H1 (cell line): Measurements from ENCODE around the gene CYRIA. TPM values are rescaled to one million over a fixed set of nuclear protein-coding genes. Genes with fewer than 3 reads are reported as not detected.

ENCODE experiments used
- CTCF ChIA-PET: fragments of 300-600 bp; sonication (Branson Sonifier 250); formaldehyde crosslinking; loops from one replicate; lab custom pipeline; 2021; ENCODE audit not compliant: partially characterized antibody; lab: Charles Lee
- POLR2A ChIA-PET: fragments of 300-600 bp; sonication (Branson Sonifier 250); formaldehyde crosslinking; loops from one replicate; lab custom pipeline; 2021; ENCODE audit warnings: inconsistent platforms; ENCODE audit not compliant: partially characterized antibody; lab: Charles Lee
- DNase-seq, 2 experiments: peaks; one replicate each; pipeline versions ENCODE4 v3.0.0 to v3.0.0-alpha.2; 2010 to 2022; ENCODE audit warnings: low spot score in 2 of 2, low read depth in 1 of 2, mixed read lengths in 1 of 2
- FAIRE-seq: peaks from 2 replicates; lab custom pipeline; 2011; peaks lifted over from hg19 to GRCh38; lab: Jason Lieb, UNC
- H2AFZ ChIP-seq: 2 replicates; pipeline ENCODE4 v1.8.1; 2012; ENCODE audit warnings: low read length, inconsistent platforms
- H2AK5ac ChIP-seq: 2 replicates; pipeline ENCODE4 v1.6.1; 2013; ENCODE audit warnings: low read depth, low read length
- H2BK120ac ChIP-seq: replicated peaks from 2 replicates; pipeline ENCODE3; 2013; ENCODE audit warnings: low read depth, low read length, inconsistent platforms
- H2BK12ac ChIP-seq: 2 replicates; pipeline ENCODE4 v1.6.1; 2013; ENCODE audit warnings: low read depth, low read length
- H2BK15ac ChIP-seq: 2 replicates; pipeline ENCODE4 v1.6.1; 2013; ENCODE audit warnings: low read length
- H2BK20ac ChIP-seq: 2 replicates; pipeline ENCODE4 v1.6.1; 2013; ENCODE audit warnings: low read length
- H2BK5ac ChIP-seq: 2 replicates; pipeline ENCODE4 v1.6.1; 2013; ENCODE audit warnings: low read depth, low read length
- H3K14ac ChIP-seq: 2 replicates; pipeline ENCODE4 v1.6.1; 2013; ENCODE audit warnings: inconsistent platforms; ENCODE audit not compliant: insufficient read length
- H3K18ac ChIP-seq: 2 replicates; pipeline ENCODE4 v1.6.1; 2013; ENCODE audit warnings: low read length; ENCODE audit errors: extremely low read depth
- H3K23ac ChIP-seq: 2 replicates; pipeline ENCODE4 v1.6.1; 2013; ENCODE audit warnings: inconsistent platforms; ENCODE audit not compliant: insufficient read length
- H3K23me2 ChIP-seq: 2 replicates; pipeline ENCODE4 v1.6.1; 2013; ENCODE audit warnings: low read depth, low read length
- H3K27ac ChIP-seq: 2 replicates; pipeline ENCODE4 v1.6.1; 2011; ENCODE audit warnings: low read depth, low read length, inconsistent platforms
- H3K27me3 ChIP-seq, 4 experiments: replicated peaks in 1 of 4; 1 replicate in 1 of 4; 2 replicates in 3 of 4; pipeline versions ENCODE4 v1.6.1 to v1.8.1; 2011 to 2013; ENCODE audit warnings: low read length in 3 of 4, mild to moderate bottlenecking in 3 of 4, inconsistent platforms in 2 of 4, mixed read lengths in 2 of 4, moderate library complexity in 1 of 4; ENCODE audit not compliant: control insufficient read depth in 3 of 4, insufficient read depth in 3 of 4; ENCODE audit errors: extremely low read depth in 1 of 4
- H3K36me3 ChIP-seq, 4 experiments: 2 replicates each; pipeline versions ENCODE4 v1.6.1 to v1.8.1; 2011 to 2013; ENCODE audit warnings: mild to moderate bottlenecking in 4 of 4, low read length in 3 of 4, moderate library complexity in 2 of 4, control low read depth in 1 of 4, inconsistent platforms in 1 of 4; ENCODE audit not compliant: insufficient read depth in 4 of 4, control insufficient read depth in 2 of 4
- H3K4ac ChIP-seq: replicated peaks from 2 replicates; pipeline ENCODE3; 2013; ENCODE audit warnings: low read length, low read depth, mixed read lengths, inconsistent platforms; ENCODE audit not compliant: insufficient read length
- H3K4me1 ChIP-seq, 4 experiments: replicated peaks in 1 of 4; 1 replicate in 1 of 4; 2 replicates in 3 of 4; pipeline versions ENCODE4 v1.6.1 to v1.8.1; 2011 to 2013; ENCODE audit warnings: low read length in 3 of 4, inconsistent platforms in 2 of 4, mixed read lengths in 1 of 4; ENCODE audit not compliant: insufficient read depth in 4 of 4, control insufficient read depth in 3 of 4
- H3K4me2 ChIP-seq, 2 experiments: 2 replicates each; pipeline versions ENCODE4 v1.6.1 to v1.8.1; 2011 to 2013; ENCODE audit warnings: low read depth in 2 of 2, low read length in 2 of 2, control low read depth in 1 of 2, inconsistent platforms in 1 of 2, mild to moderate bottlenecking in 1 of 2; ENCODE audit not compliant: insufficient read depth in 1 of 2
- H3K4me3 ChIP-seq, 4 experiments: fragments of 200-600, 300-600 bp in 1 of 4; sonication (generic), shearing (Covaris generic), sonication (Bioruptor Twin) in 1 of 4; 2 replicates each; pipeline versions ENCODE4 v1.5.1 to v1.8.1; 2011 to 2016; ENCODE audit warnings: low read length in 4 of 4, low read depth in 3 of 4, control low read depth in 2 of 4, inconsistent platforms in 2 of 4, mild to moderate bottlenecking in 2 of 4, mixed read lengths in 1 of 4, moderate library complexity in 1 of 4; ENCODE audit not compliant: insufficient read depth in 2 of 4; ENCODE audit errors: extremely low read depth in 1 of 4
- H3K56ac ChIP-seq: replicated peaks from 2 replicates; pipeline ENCODE3; 2013; ENCODE audit warnings: low read depth, mild to moderate bottlenecking, mixed read lengths, low read length, inconsistent platforms; ENCODE audit not compliant: insufficient read length
- H3K79me1 ChIP-seq: 2 replicates; pipeline ENCODE4 v1.6.1; 2013; ENCODE audit warnings: low read depth, low read length, control low read depth
- H3K79me2 ChIP-seq, 2 experiments: 2 replicates each; pipeline versions ENCODE4 v1.6.1 to v1.8.1; 2012 to 2013; ENCODE audit warnings: low read length in 2 of 2, mild to moderate bottlenecking in 2 of 2, inconsistent platforms in 1 of 2; ENCODE audit not compliant: insufficient read depth in 2 of 2, control insufficient read depth in 1 of 2
- H3K9ac ChIP-seq, 4 experiments: replicated peaks in 1 of 4; 1 replicate in 1 of 4; 2 replicates in 3 of 4; pipeline versions ENCODE4 v1.6.1 to v1.8.1; 2011 to 2013; ENCODE audit warnings: low read depth in 3 of 4, low read length in 3 of 4, control low read depth in 2 of 4, mild to moderate bottlenecking in 2 of 4, moderate library complexity in 2 of 4, inconsistent platforms in 1 of 4; ENCODE audit errors: extremely low read depth in 1 of 4
- H3K9me3 ChIP-seq, 2 experiments: 2 replicates each; pipeline versions ENCODE4 v1.6.1 to v1.8.1; 2012 to 2013; ENCODE audit warnings: mild to moderate bottlenecking in 2 of 2, moderate library complexity in 2 of 2, control low read depth in 1 of 2, inconsistent platforms in 1 of 2, low read depth in 1 of 2, low read length in 1 of 2, mixed read lengths in 1 of 2; ENCODE audit not compliant: insufficient read depth in 2 of 2
- H4K20me1 ChIP-seq, 2 experiments: replicated peaks in 1 of 2; 2 replicates each; pipeline versions ENCODE3 to v1.8.1; 2011 to 2013; ENCODE audit warnings: inconsistent platforms in 2 of 2, low read length in 2 of 2, mild to moderate bottlenecking in 1 of 2; ENCODE audit not compliant: insufficient read depth in 2 of 2, control insufficient read depth in 1 of 2
- H4K5ac ChIP-seq: 2 replicates; pipeline ENCODE4 v1.6.1; 2013; ENCODE audit warnings: low read length, low read depth, mixed read lengths, inconsistent platforms; ENCODE audit not compliant: insufficient read length
- H4K8ac ChIP-seq: 2 replicates; pipeline ENCODE4 v1.8.0; 2013; ENCODE audit warnings: mild to moderate bottlenecking, moderate library complexity, low read length, inconsistent platforms; ENCODE audit not compliant: insufficient read depth; ENCODE audit errors: extremely low read depth
- H4K91ac ChIP-seq: replicated peaks from 2 replicates; pipeline ENCODE3; 2013; ENCODE audit warnings: low read length, mixed read lengths, inconsistent platforms; ENCODE audit not compliant: insufficient read length
- EGR1 ChIP-seq: IDR thresholded peaks from 2 replicates; pipeline ENCODE4 v1.6.1; 2011; ENCODE audit warnings: low read depth, low read length, borderline replicate concordance
- JUND ChIP-seq: IDR thresholded peaks from 2 replicates; pipeline ENCODE4 v1.6.1; 2011; ENCODE audit warnings: mild to moderate bottlenecking, improper control_type of control experiment, low read length
- RAD21 ChIP-seq, 2 experiments: IDR thresholded peaks in 1 of 2; conservative IDR thresholded peaks in 1 of 2; 2 replicates each; pipeline ENCODE4 v1.6.1; 2011; ENCODE audit warnings: low read depth in 2 of 2, low read length in 2 of 2, improper control_type of control experiment in 1 of 2, inconsistent platforms in 1 of 2, mild to moderate bottlenecking in 1 of 2, moderate library complexity in 1 of 2
- RXRA ChIP-seq: IDR thresholded peaks from 2 replicates; pipeline ENCODE4 v1.6.1; 2011; ENCODE audit warnings: low read depth, mild to moderate bottlenecking, low read length, moderate library complexity; ENCODE audit not compliant: insufficient read depth
- SP2 ChIP-seq: IDR thresholded peaks from 2 replicates; pipeline ENCODE4 v1.6.1; 2012; ENCODE audit warnings: mild to moderate bottlenecking, low read length, inconsistent platforms
- ZNF274 ChIP-seq: IDR thresholded peaks from 2 replicates; pipeline ENCODE4 v1.7.0; 2012; ENCODE audit warnings: low read length, borderline replicate concordance; ENCODE audit errors: extremely low read depth
- WGBS, 2 experiments: shearing (Covaris generic) in 1 of 2; methylation state at CpG; one replicate each; pipeline versions ENCODE4 v1.1.6 to v1.1.7; 2013 to 2015; ENCODE audit warnings: low lambda C conversion rate in 2 of 2, mixed read lengths in 2 of 2, inconsistent platforms in 1 of 2, low coverage in 1 of 2, missing lambda C conversion rate in 1 of 2; ENCODE audit not compliant: insufficient replicate concordance in 2 of 2, insufficient coverage in 1 of 2, insufficient read length in 1 of 2; ENCODE audit errors: extremely low coverage in 1 of 2, missing lambda C conversion rate in 1 of 2; 5-methylcytosine and 5-hydroxymethylcytosine counted together
- polyA plus RNA-seq, 7 experiments: library from polyadenylated mRNA; depleted of rRNA in 3 of 7; stranded (reverse) in 5 of 7; unstranded in 2 of 7; fragments of >200 nt in 5 of 7; fragments of 200-250 nt in 2 of 7; gene quantifications; 1 replicate in 5 of 7; 2 replicates in 1 of 7; 4 replicates in 1 of 7; pipeline versions ENCODE4 v1.2.1 to v1.2.3, GENCODE V29; 2011 to 2013; ENCODE audit warnings: missing spikeins in 2 of 7, mixed read lengths in 2 of 7
- total RNA-seq: library from RNA; stranded (reverse); fragmentation: NEBNext Ultra II Directional; extraction: Animal tissue kit (Norgen Biotek cat#: 25700); gene quantifications from 2 replicates; pipeline ENCODE4 v1.2.1, GENCODE V29; 2021
- TF ChIP-seq, protein P1 (sequence below), 3 experiments: IDR thresholded peaks; 1 replicate in 2 of 3; 2 replicates in 1 of 3; pipeline versions ENCODE4 v1.5.1 to v1.6.1; 2011; ENCODE audit warnings: low read length in 3 of 3, mild to moderate bottlenecking in 3 of 3, inconsistent platforms in 2 of 3, low read depth in 1 of 3, moderate library complexity in 1 of 3; ENCODE audit not compliant: insufficient read depth in 1 of 3; ENCODE audit errors: control extremely low read depth in 1 of 3

The CYRIA gene
- total and polyA plus RNA-seq, 2 of the 8 experiments (the other 6 are each of a cell fraction or from before 2014, with no cell fraction given): 1.5 to 9.8 TPM

DNA sequence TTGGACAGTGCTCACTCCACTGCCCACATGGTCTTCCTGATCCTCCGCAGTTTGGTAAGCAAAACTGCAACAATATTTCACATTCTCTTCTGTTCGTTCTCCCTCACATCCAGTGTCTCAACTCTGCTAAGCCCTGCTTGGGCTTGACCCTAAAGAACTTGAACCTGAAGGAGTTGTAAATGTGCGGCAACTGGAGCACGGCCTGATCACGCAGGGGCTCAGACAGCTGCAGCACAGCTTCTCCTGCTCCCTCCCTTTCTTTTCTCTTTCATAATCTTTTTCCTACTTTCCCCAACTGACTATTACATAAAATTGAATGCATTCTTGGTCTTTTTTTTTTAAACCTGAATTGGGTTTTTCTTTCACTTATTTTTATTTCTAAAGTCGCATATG is 10.2 kb downstream of the CYRIA start:
- H3K23me2 ChIP-seq: peaks cover 2% of the 10 kb centered on the region; the same call in 1 of the 2 replicates
- peak overlapping the region; percentile 27; the same call in 1 of the 2 replicates for H2BK5ac ChIP-seq
- H3K79me1 ChIP-seq: 0 out of 2 replicates have a peak, but pooled peaks cover 2% of the 10 kb centered on the region
- H3K27ac ChIP-seq: no peak overlapping the region
- H4K20me1 ChIP-seq: no peaks in the 10 kb centered on the region
- H3K9me3 ChIP-seq: no peaks in the 10 kb centered on the region
- FAIRE-seq (no peak), DNase-seq (peak in 1 of 2 experiments; percentile 3)
- no peaks in the 10 kb centered on the region for H3K36me3 ChIP-seq
- H2BK12ac ChIP-seq: peak overlapping the region; percentile 52; the same call in 1 of the 2 replicates
- CTCF ChIA-PET: interaction anchor here (1.3 to 2.9 kb wide), 4 partner anchors 8 to 60 kb away, joined by 3 to 15 read pairs (median 6); partner anchors contain the start of gene CYRIA
- H3K4ac ChIP-seq: no peak overlapping the region
- peak overlapping the region; percentile 52 for H4K91ac ChIP-seq
- no peak overlapping the region for H2BK20ac ChIP-seq
- no peak overlapping the region for H2AFZ ChIP-seq
- no peak overlapping the region for H3K4me2 ChIP-seq
- no peak overlapping the region for H4K8ac ChIP-seq
- no peak overlapping the region for H2BK120ac ChIP-seq
- POLR2A ChIA-PET: interaction anchor here (1.1 kb wide), 1 partner anchor 11 kb away, joined by 4 read pairs; no protein-coding TSS in a partner anchor
- H3K9ac ChIP-seq: no peak overlapping the region
- 0 out of 2 replicates have a peak overlapping the region, but pooled peaks have one; percentile 53 for H2BK15ac ChIP-seq
- H3K27me3 ChIP-seq: no peaks in the 10 kb centered on the region
- H3K4me3 ChIP-seq: no peak overlapping the region
- no peak overlapping the region for H3K18ac ChIP-seq
- H4K5ac ChIP-seq: no peak overlapping the region
- no peak overlapping the region for H3K14ac ChIP-seq
- H3K79me2 ChIP-seq: no peaks in the 10 kb centered on the region
- WGBS, 2 experiments: 90% methylated on average over 6 of the region's 6 CpGs; no CpG with 5 or more reads in 1 of the 2 experiments
- peaks cover 0 to 3% (median 0%) of the 10 kb centered on the region in 4 experiments; a peak in 4 of 7 replicates for H3K4me1 ChIP-seq
- no peak overlapping the region for H3K23ac ChIP-seq
- H2AK5ac ChIP-seq: no peak overlapping the region
- H3K56ac ChIP-seq: no peak overlapping the region
- TF ChIP-seq SP2: no peak
- TF ChIP-seq EGR1: no peak
- TF ChIP-seq RAD21 (IDR thresholded peaks at IDR 0.05 in 1 of 2, conservative IDR thresholded peaks at IDR 0.05 in 1 of 2; ENCODE audit: low read depth in 2 of 2, low read length in 2 of 2): no peak
- TF ChIP-seq, protein P1, sequence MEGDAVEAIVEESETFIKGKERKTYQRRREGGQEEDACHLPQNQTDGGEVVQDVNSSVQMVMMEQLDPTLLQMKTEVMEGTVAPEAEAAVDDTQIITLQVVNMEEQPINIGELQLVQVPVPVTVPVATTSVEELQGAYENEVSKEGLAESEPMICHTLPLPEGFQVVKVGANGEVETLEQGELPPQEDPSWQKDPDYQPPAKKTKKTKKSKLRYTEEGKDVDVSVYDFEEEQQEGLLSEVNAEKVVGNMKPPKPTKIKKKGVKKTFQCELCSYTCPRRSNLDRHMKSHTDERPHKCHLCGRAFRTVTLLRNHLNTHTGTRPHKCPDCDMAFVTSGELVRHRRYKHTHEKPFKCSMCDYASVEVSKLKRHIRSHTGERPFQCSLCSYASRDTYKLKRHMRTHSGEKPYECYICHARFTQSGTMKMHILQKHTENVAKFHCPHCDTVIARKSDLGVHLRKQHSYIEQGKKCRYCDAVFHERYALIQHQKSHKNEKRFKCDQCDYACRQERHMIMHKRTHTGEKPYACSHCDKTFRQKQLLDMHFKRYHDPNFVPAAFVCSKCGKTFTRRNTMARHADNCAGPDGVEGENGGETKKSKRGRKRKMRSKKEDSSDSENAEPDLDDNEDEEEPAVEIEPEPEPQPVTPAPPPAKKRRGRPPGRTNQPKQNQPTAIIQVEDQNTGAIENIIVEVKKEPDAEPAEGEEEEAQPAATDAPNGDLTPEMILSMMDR (IDR thresholded peaks at IDR 0.05; ENCODE audit: control extremely low read depth in 1 of 3, insufficient read depth in 1 of 3, low read depth in 1 of 3, low read length in 3 of 3): no peak
- no peak for TF ChIP-seq RXRA
- TF ChIP-seq JUND: no peak
- no peak for TF ChIP-seq ZNF274
